ENCODE results near the gene GADL1.
A peak's percentile ranks its signal among the peaks of the same experiment; 100 is the strongest.

Gene GADL1

GRCh38 chr3:30760040-30760695 lies 134.3 kb downstream of the GADL1 start:
- DNase-seq (ENCODE audit: low read depth in 2 of 2): no peak

GRCh38 chr3:30756218-30756617 lies 138.2 kb downstream of the GADL1 start:
- no peak for DNase-seq (ENCODE audit: low read depth in 2 of 2)

GRCh38 chr3:30754426-30754825 lies 140.0 kb downstream of the GADL1 start:
- no peak for DNase-seq (ENCODE audit: low read depth in 2 of 2)

- DNase-seq (ENCODE audit: low read depth in 2 of 2): no peak
Observed at GRCh38 chr3:30753766-30754165, 140.7 kb downstream of the GADL1 start.

- no peak for DNase-seq (ENCODE audit: low read depth in 2 of 2)
Observed at GRCh38 chr3:30752970-30753369, 141.5 kb downstream of the GADL1 start.

- no peak for DNase-seq (ENCODE audit: low read depth in 2 of 2)
Observed at GRCh38 chr3:30752491-30752890, 142.0 kb downstream of the GADL1 start.

GRCh38 chr3:30751610-30752299 lies 142.7 kb downstream of the GADL1 start:
- peak in 1 of 2 donors; percentile 33 for DNase-seq (ENCODE audit: low read depth in 2 of 2)

GRCh38 chr3:30750967-30751366 lies 143.5 kb downstream of the GADL1 start:
- no peak for DNase-seq (ENCODE audit: low read depth in 2 of 2)

- no peak for DNase-seq (ENCODE audit: low read depth in 2 of 2)
Observed at GRCh38 chr3:30749230-30749629, 145.2 kb downstream of the GADL1 start.

GRCh38 chr3:30747771-30748281 lies 146.6 kb downstream of the GADL1 start:
- DNase-seq (ENCODE audit: low read depth in 2 of 2): no peak

GRCh38 chr3:30743641-30744317 lies 150.7 kb downstream of the GADL1 start:
- no peak for DNase-seq (ENCODE audit: low read depth in 2 of 2)

GRCh38 chr3:30742796-30743619 lies 151.5 kb downstream of the GADL1 start:
- no peak for DNase-seq (ENCODE audit: low read depth in 2 of 2)

GRCh38 chr3:30741889-30742288 lies 152.6 kb downstream of the GADL1 start:
- DNase-seq (ENCODE audit: low read depth in 2 of 2): no peak

GRCh38 chr3:30738605-30739004 lies 155.9 kb downstream of the GADL1 start:
- no peak for DNase-seq (ENCODE audit: low read depth in 2 of 2)

GRCh38 chr3:30737743-30738499 lies 156.5 kb downstream of the GADL1 start:
- no peak for DNase-seq (ENCODE audit: low read depth in 2 of 2)

- DNase-seq (ENCODE audit: low read depth in 2 of 2): no peak
Observed at GRCh38 chr3:30733696-30734095, 160.8 kb downstream of the GADL1 start.

GRCh38 chr3:30733209-30733608 lies 161.3 kb downstream of the GADL1 start:
- no peak for DNase-seq (ENCODE audit: low read depth in 2 of 2)

GRCh38 chr3:30730967-30731366 lies 163.5 kb downstream of the GADL1 start:
- DNase-seq (ENCODE audit: low read depth in 2 of 2): no peak

GRCh38 chr3:30729936-30730335 lies 164.5 kb downstream of the GADL1 start:
- no peak for DNase-seq (ENCODE audit: low read depth in 2 of 2)

GRCh38 chr3:30729512-30729911 lies 164.9 kb downstream of the GADL1 start:
- no peak for DNase-seq (ENCODE audit: low read depth in 2 of 2)

GRCh38 chr3:30728143-30728542 lies 166.3 kb downstream of the GADL1 start:
- DNase-seq (ENCODE audit: low read depth in 2 of 2): no peak
